Measurements from ENCODE around the gene ACO1.
"Not testable (repeated sequence)": the region's sequence is repeated elsewhere in the genome, so short reads cannot be mapped to it uniquely, and the experiment has no call there.

The ACO1 gene

DNA sequence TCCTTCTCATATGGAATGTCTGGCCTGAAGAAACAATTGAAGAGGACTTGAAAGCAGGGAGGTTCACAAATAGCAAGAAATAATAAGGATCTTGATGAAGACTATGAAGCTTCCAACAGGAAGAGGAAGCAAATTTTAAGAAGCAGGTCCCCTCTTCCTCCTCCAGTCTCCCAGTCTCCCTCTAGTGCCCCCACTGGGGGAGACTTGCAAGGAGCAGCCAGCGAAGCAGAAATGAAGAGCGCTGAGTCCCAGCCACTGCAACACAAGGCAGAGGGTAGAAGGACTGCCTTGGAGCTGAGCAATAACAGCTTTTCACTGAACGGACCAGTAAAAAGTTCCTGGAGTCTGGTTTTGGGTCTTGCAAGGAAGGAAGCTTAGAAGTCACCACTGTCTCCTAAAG lies 32.6 kb upstream of the ACO1 start (continued):
- no peak for TF ChIP-seq PATZ1 (tag by site-specific recombination; IDR thresholded peaks at IDR 0.05)

GRCh38 chr9:32353476-32353875 lies 31.0 kb upstream of the ACO1 start:
- H3K27ac ChIP-seq (ENCODE audit: extremely low read depth, low read depth, low read length); H3K4me3 ChIP-seq (ENCODE audit: low read depth, low read length); CTCF ChIA-PET; H3K36me3 ChIP-seq (ENCODE audit: control insufficient read depth in 2 of 2, insufficient read depth in 1 of 2, low read length in 2 of 2); POLR2A ChIA-PET; H3K9me3 ChIP-seq (ENCODE audit: control insufficient read depth, insufficient read depth, low read depth, low read length); H3K4me1 ChIP-seq (ENCODE audit: control insufficient read depth, insufficient read depth, low read length): not testable (repeated sequence)

GRCh38 chr9:32359452-32359851 lies 25.0 kb upstream of the ACO1 start:
- POLR2A ChIA-PET = no interaction called here
- Histone ChIP-seq H3K36me3 (ENCODE audit: control insufficient read depth in 2 of 2, insufficient read depth in 1 of 2, low read length in 2 of 2) (no peaks in the 10 kb centered on the region), H3K9me3 (ENCODE audit: control insufficient read depth, insufficient read depth, low read depth, low read length) (no peaks in the 10 kb centered on the region), H3K4me1 (ENCODE audit: control insufficient read depth, insufficient read depth, low read length) (no peaks in the 10 kb centered on the region), H3K27ac (ENCODE audit: extremely low read depth, low read depth, low read length) (no peak overlapping the region), H3K4me3 (ENCODE audit: low read depth, low read length) (no peak overlapping the region)
- TF ChIP-seq ZNF843 (tag by site-specific recombination; IDR thresholded peaks at IDR 0.05) (no peak), WT1 (tag by site-specific recombination; IDR thresholded peaks at IDR 0.05) (no peak), ZBTB20 (tag by site-specific recombination; IDR thresholded peaks at IDR 0.05) (no peak)
- CTCF ChIA-PET = interaction anchor here (0.7 kb wide), 1 partner anchor 230 kb away, joined by 3 read pairs; no protein-coding TSS in a partner anchor

DNA sequence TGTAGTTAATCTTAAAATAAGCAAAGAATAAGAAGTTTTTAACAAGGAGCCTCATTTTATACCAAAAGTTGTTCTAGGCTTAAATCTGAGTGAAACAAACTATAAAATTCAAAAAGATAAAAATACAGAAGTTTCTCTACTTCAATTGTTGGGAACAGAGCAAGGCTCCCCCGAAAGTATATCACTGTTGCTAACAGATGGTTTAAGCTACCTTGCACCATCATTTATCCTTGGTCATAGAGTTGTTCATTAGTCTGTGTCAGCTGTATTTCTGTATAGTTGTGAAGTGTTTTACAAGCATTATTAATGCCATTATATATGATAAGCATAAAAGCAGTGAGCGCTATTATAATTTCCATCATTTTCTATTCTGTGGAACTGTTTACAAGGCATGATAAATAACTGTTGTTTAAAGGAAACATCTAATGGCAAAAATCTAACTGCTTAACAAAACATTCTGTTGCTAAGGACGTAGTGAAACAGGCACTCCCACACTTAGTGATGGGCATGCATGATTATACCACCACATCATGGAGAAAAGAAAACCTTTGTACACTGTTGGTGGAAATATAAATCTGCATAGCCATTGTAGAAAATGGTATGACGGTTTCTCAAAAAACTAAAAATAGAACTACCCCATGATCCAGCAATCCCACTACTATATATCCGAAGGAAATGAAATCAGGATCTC lies 23.3 kb upstream of the ACO1 start:
- POLR2A ChIA-PET = no interaction called here
- H3K27ac ChIP-seq (ENCODE audit: extremely low read depth, low read depth, low read length) = no peak overlapping the region
- CTCF ChIA-PET = interaction anchor here (0.6 to 1.1 kb wide), 2 partner anchors 16 to 39 kb away, joined by 3 to 4 read pairs; no protein-coding TSS in a partner anchor
- TF ChIP-seq, protein P1, sequence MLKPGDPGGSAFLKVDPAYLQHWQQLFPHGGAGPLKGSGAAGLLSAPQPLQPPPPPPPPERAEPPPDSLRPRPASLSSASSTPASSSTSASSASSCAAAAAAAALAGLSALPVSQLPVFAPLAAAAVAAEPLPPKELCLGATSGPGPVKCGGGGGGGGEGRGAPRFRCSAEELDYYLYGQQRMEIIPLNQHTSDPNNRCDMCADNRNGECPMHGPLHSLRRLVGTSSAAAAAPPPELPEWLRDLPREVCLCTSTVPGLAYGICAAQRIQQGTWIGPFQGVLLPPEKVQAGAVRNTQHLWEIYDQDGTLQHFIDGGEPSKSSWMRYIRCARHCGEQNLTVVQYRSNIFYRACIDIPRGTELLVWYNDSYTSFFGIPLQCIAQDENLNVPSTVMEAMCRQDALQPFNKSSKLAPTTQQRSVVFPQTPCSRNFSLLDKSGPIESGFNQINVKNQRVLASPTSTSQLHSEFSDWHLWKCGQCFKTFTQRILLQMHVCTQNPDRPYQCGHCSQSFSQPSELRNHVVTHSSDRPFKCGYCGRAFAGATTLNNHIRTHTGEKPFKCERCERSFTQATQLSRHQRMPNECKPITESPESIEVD (tag by site-specific recombination; IDR thresholded peaks at IDR 0.05) = no peak
- TF ChIP-seq REST (tag by site-specific recombination; IDR thresholded peaks at IDR 0.05) = no peak
- TF ChIP-seq ZNF16 (tag by site-specific recombination; IDR thresholded peaks at IDR 0.05; ENCODE audit: low read depth) = no peak
- TF ChIP-seq ZNF768 (tag by site-specific recombination; IDR thresholded peaks at IDR 0.05) = no peak
- TF ChIP-seq ZNF426 (tag by site-specific recombination; IDR thresholded peaks at IDR 0.05) = no peak
- no peak for TF ChIP-seq ZNF548 (tag by site-specific recombination; IDR thresholded peaks at IDR 0.05)
- no peak for TF ChIP-seq ZSCAN18 (tag by site-specific recombination; IDR thresholded peaks at IDR 0.05)
- no peak for TF ChIP-seq ZNF623 (tag by site-specific recombination; IDR thresholded peaks at IDR 0.05)
- no peak for TF ChIP-seq ZNF76 (tag by site-specific recombination; IDR thresholded peaks at IDR 0.05; ENCODE audit: borderline replicate concordance, low read depth)
- TF ChIP-seq, protein P2, sequence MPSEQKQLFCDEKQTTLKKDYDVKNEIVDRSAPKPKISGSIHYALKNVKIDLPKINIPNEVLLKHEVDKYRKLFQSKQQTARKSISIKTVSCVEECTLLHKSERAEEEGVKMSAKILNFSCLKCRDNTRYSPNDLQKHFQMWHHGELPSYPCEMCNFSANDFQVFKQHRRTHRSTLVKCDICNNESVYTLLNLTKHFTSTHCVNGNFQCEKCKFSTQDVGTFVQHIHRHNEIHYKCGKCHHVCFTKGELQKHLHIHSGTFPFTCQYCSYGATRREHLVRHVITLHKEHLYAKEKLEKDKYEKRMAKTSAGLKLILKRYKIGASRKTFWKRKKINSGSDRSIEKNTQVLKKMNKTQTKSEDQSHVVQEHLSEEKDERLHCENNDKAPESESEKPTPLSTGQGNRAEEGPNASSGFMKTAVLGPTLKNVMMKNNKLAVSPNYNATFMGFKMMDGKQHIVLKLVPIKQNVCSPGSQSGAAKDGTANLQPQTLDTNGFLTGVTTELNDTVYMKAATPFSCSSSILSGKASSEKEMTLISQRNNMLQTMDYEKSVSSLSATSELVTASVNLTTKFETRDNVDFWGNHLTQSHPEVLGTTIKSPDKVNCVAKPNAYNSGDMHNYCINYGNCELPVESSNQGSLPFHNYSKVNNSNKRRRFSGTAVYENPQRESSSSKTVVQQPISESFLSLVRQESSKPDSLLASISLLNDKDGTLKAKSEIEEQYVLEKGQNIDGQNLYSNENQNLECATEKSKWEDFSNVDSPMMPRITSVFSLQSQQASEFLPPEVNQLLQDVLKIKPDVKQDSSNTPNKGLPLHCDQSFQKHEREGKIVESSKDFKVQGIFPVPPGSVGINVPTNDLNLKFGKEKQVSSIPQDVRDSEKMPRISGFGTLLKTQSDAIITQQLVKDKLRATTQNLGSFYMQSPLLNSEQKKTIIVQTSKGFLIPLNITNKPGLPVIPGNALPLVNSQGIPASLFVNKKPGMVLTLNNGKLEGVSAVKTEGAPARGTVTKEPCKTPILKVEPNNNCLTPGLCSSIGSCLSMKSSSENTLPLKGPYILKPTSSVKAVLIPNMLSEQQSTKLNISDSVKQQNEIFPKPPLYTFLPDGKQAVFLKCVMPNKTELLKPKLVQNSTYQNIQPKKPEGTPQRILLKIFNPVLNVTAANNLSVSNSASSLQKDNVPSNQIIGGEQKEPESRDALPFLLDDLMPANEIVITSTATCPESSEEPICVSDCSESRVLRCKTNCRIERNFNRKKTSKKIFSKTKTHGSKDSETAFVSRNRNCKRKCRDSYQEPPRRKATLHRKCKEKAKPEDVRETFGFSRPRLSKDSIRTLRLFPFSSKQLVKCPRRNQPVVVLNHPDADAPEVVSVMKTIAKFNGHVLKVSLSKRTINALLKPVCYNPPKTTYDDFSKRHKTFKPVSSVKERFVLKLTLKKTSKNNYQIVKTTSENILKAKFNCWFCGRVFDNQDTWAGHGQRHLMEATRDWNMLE (tag by site-specific recombination; conservative IDR thresholded peaks at IDR 0.05; ENCODE audit: low read depth) = no peak
- TF ChIP-seq GLIS1 (tag by site-specific recombination; IDR thresholded peaks at IDR 0.05) = no peak

More for the DNA sequence above, 23.3 kb upstream of the ACO1 start:
- Histone ChIP-seq H3K4me1 (ENCODE audit: control insufficient read depth, insufficient read depth, low read length) (no peaks in the 10 kb centered on the region), H3K36me3 (ENCODE audit: control insufficient read depth in 2 of 2, insufficient read depth in 1 of 2, low read length in 2 of 2) (no peaks in the 10 kb centered on the region), H3K4me3 (ENCODE audit: low read depth, low read length) (no peak overlapping the region), H3K9me3 (ENCODE audit: control insufficient read depth, insufficient read depth, low read depth, low read length) (no peaks in the 10 kb centered on the region)
